Measurements from ENCODE around the gene ITGB1BP1.

The ITGB1BP1 gene, protein sequence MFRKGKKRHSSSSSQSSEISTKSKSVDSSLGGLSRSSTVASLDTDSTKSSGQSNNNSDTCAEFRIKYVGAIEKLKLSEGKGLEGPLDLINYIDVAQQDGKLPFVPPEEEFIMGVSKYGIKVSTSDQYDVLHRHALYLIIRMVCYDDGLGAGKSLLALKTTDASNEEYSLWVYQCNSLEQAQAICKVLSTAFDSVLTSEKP

DNA sequence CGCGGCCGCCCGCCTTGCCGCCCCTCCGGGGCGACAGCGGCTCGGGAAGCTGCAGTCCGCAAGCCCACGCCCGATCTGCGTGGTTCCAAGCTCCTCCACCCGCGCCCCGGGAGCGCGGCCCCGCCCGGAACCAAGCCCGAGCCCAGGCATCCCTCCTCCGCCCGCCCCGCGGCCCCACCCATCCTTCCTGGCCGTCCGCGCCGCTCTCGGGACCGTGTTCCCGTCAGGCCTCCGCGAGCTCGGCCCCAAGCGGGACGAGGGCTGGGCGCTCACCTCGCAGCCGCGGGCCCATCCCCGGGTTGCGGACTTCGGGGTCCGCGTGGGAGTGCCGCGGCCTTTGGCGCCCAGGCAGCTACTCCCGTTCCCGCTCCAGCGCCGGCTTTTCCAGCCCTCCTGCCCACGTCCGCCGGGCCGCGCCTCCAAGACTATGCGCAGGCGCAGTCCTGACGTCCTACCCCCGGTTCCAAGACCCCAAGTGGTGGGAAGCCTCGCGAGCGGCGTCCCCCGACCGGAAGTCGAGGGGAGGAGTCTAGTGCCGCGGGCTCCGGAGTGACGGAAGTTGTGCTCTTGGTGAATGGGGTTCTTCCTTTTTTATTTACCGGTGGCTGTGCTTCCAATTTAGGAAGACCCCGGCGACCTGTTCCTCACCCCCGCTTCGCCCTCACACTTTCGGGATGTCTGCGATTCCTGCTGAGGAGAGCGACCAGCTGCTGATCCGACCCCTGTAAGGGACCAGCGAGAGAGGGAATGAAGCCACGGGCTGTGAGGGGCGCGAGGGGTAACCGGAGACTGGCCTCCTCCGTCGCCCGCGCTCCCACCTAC is at the start of gene ITGB1BP1, which contains the start of gene CPSF3:
Gene ITGB1BP1 (minus strand): TSS at position 429 of the 822 bp plus-strand sequence. CDS start 4,831 bp downstream, outside the sequence.
Gene CPSF3 (plus strand): TSS at position 555 of the 822 bp plus-strand sequence. CDS start 120 bp downstream, at position 675.
- peak; percentile 94 to 97 (median 94) for DNase-seq (ENCODE audit: low read depth in 3 of 3)

DNA sequence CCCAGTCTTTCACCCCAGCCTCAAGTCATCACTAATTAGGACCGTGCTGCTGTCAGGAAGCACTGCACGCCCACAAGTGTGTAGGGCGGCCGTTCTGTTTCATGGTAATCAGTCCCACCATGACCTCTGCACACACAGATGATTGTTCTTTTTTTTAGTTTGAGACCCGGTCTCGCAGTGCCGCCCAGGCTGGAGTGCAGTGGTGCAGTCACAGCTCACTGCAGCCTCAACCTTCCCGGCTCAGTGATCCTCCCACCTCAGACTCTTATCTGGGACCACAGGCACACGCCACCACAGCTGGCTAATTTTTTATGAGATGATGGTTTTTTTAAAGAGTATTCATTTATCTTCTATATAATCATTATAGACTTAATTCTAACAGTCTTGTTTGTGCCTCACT is 49.2 kb upstream of the ITGB1BP1 start:
- DNase-seq (ENCODE audit: low read depth in 3 of 3): no peak

DNA sequence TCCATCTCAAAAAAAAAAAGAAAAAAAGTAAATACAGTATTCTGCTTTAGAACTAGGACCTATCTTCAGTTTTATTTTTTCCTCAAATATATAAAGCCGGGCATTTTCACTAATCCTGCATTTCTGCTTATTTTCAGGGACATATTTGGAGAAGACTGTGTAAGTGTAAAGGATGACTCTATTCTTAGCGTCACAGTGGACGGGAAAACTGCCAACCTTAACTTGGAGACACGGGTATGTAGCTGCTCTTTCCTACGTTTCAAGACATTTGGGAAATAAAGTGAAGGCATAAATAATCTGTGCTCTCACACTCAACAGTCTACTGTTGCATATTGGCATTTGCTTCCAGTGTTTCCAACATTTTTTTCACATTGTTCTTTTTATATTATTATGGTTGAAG is 47.9 kb upstream of the ITGB1BP1 start:
- DNase-seq (ENCODE audit: low read depth in 3 of 3): no peak

DNA sequence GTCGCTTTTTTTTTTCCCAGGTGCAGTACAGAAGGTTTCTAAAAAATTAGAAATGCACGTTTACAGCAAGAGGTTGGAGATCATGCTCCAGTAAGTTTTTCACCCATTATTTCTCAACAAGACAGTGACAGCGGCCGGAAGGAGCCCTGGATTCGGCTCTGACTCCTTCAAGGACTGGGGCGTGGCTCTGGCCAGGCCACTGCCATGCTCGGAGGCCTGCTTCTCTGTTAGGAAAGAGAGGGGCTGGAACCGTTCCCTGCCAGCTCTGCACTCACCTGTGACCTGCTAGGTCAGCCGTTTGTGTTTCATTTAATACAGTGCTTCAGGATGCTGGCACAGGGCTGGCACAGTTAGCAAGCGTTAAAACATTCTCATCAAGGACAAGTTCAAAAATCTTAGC is 44.4 kb upstream of the ITGB1BP1 start:
- no peak for DNase-seq (ENCODE audit: low read depth in 3 of 3)

DNA sequence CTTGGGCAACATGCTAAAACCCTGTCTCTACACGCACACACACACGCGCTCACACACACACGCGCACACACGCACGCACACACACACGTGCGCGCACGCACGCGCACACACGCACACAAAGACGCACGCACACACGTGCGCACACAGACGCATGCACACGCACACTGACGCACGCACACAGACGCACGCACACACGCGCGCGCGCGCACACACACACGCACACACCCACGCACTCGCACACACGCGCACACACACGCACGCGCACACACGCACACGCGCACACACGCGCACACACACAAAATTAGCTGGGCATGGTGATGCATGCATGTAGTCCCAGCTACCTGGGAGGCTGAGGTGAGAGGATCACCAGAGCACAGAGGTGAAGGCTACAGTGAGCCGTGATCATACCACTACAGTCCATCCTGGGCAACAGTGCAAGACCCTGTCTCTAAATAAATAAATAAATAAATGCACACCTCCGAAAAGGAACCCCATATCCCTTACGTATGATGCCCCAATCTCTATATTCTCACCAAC is 42.9 kb upstream of the ITGB1BP1 start:
- no peak for DNase-seq (ENCODE audit: low read depth in 3 of 3)

DNA sequence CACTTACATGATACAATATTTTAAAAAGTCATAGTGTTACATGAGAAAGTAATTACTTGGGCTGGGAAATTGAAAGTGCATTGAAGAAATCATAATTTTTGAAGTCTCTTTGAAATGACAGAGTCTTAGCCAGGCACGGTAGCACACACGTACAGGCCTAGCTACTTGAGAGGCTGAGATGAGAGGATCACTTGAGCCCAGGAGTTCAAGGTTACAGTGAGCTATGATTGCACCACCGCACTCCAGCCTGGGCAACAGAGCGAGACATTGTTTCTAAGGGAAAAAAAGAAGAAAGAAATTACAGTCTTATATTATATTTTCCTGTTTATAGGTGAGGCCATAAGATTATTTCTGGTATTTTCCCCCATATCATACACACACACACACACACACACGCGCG is 41.8 kb upstream of the ITGB1BP1 start:
- no peak for DNase-seq (ENCODE audit: low read depth in 3 of 3)

DNA sequence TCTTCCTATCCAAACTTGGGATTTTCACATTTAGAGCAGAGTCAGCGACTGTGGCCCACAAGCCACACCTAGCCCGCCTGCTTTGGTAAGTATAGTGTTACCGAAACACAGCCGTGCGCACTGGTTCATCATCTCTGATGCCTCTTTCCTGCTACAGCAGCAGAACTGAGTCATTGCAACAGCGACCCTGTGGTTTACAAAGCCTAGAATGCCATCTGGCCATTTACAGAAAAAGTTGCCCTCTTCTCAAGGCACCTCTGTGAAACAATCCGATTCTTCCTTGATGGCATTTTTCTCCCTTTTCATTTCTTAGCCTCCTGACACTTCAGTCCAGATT is 40.3 kb upstream of the ITGB1BP1 start:
- peak in 1 of 3 experiments; percentile 5 for DNase-seq (ENCODE audit: low read depth in 3 of 3)

DNA sequence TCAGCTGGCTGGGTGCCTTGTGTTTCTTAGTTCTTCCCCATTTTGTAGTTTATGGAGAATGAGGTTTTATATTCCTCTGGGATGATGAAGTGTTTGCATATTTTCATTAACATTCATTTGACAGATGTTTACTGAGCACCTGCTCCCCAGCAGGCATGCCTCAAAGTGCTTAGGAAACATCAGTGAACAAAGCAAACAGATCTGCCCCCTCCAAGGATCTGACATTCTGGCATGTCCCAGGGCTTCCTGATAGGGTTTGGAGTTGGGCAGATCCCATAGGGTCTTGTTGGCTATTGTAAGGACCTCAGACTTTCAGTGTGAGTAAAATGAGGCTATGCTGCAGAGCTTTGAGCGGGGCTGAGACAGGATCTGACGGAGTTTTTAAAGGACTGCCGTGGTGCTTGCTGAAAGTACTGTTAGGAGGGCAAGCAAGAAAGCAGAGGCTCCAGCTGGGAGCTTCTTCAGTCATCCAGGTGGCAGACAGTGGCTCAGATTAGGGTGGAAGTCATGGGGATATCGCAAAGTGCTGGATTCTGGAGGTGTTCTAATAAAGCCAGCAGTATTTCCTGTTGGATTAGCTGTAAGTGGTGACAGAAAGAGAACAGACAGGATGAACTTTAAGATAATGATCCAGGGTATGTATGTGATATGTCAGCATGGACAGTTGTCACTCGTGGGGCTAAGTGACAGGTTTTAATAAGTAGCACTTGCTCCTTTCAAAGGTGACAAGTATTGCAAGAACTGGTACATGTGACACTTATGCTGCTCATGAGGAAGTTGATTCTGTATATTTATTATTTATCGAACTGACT is 39.8 kb upstream of the ITGB1BP1 start:
- no peak for DNase-seq (ENCODE audit: low read depth in 3 of 3)

DNA sequence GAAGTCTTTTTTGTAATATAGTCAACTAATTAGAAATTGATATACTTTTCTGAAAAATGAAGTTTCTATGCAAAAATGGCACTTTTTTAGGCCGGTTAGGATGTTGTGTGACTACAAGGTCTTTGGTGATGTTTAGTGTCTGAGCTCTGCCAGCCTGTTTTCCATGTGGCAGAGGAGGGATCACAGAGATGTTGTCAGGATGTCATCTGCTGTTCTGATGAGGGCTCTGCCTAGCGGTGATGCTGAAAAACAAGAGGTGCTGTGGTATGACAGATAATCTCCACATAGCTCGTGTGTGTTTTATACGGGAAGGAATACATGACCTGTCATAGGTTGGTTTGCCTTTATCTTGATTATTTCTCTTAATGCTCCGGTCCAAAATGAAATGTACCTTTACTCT is 39.0 kb upstream of the ITGB1BP1 start:
- no peak for DNase-seq (ENCODE audit: low read depth in 3 of 3)

DNA sequence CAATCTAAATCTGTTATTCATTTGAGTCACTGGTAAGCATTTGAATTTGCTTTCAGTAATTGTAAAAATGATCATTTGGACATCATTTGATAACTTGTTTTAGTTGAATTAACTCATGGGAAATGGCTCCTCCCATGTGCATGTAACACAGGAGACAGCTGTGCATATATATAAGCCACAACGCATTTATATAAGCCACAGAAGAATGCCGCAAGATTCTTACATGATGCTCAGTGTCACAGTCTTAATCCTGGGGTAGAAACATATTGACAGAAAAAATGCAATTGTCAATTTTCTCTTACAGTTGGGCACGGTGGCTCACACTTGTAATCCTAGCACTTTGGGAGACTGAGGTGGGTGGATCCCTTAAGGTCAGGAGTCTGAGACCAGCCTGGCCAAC is 37.8 kb upstream of the ITGB1BP1 start:
- no peak for DNase-seq (ENCODE audit: low read depth in 3 of 3)

DNA sequence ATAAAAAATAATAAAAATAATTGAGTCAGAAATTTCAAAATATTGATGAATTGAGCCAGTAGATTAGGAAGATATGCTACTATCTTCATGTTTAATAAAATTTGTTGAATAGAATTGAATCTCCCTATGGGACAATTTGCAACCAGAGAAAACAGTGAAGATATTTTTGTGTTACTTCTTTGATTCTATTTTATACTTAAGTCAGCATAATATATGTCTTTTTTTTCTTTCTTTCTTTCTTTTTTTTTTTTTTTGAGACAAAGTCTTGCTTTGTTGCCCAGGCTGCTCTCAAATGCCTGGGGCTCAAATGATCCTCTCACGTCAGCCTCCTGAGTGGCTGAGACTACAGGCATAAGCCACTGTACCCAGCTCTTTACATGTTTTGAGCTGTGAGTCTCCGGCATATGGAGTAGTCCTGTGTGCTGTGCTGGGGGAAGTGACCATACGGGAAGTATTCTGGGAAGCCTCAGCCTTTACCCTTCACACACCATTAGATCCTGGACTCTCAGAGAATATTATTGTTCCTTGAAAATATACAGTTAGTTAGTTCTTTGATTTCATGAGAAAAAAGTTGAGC is 37.2 kb upstream of the ITGB1BP1 start:
- DNase-seq (ENCODE audit: low read depth in 3 of 3): no peak

DNA sequence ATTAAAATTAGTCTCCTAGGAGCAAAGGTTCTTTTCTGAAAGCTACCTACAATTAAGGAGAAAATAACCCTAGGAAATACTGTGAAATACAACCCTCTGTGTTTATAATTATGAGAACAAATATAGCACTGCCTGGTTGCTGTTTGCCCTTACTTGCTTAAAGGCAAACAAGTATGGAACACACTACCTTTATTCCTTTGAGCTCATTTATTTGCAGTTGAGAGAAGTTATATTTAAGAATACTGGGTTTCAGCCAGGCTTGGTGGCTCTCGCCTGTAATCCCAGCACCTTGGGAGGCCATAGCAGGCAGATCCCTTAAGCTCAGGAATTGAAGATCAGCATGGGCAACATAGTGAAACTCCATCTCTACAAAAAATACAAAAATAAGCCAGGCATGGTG is 27.9 kb upstream of the ITGB1BP1 start:
- no peak for DNase-seq (ENCODE audit: low read depth in 3 of 3)

DNA sequence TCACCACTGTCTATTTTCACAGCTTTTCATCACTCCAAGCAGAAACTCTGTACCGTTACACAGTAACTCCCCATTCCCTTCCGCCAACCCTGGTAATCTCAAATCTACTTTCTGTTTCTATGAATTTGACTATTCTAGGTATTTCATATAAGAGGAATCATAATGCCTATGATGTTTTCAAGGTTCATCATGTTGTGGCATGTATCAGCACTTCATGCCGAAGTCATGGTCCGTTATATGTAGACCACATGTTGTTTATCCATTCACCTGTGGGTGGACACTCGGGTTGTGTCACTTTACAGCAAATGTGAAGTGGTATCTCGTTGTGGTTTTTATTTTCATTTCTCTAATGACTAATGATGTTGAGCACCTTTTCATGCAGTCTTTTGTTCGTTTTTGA is 21.8 kb upstream of the ITGB1BP1 start:
- no peak for DNase-seq (ENCODE audit: low read depth in 3 of 3)

DNA sequence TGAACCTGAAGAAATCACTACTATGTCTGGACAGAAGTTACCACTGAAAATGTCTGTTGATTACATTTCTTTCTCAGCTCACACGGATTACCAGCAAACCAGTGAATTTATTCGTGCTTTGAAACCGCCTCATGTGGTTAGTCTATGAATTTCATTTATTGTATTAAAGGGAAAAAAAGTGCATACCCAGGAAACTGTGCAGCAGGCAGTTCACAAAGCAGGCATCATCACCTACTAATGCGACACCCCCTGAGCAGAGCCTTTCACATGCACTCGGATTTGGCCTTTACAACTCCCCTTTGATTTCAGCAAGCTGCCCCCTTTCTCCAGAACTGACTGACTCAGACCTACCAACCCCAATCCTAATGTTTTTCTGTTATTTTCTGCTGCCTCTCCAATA is 20.2 kb upstream of the ITGB1BP1 start:
- DNase-seq (ENCODE audit: low read depth in 3 of 3): no peak

DNA sequence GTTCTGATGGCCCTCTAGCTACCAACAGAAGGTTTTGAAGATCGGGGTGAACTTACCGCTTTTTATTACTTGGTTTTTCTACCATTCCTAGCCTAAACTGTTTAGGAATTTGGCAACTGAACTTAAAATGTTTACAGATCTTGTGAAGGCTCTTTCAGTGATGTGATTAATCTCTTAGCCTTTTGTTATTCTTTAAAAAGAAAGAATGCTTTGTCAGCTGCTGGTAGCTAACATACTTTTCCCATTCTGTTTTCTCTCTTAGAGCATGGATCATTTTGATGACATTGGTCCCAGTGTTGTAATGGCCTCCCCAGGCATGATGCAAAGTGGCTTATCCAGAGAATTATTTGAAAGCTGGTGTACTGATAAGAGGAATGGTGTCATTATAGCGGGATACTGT is 18.2 kb upstream of the ITGB1BP1 start:
- no peak for DNase-seq (ENCODE audit: low read depth in 3 of 3)

DNA sequence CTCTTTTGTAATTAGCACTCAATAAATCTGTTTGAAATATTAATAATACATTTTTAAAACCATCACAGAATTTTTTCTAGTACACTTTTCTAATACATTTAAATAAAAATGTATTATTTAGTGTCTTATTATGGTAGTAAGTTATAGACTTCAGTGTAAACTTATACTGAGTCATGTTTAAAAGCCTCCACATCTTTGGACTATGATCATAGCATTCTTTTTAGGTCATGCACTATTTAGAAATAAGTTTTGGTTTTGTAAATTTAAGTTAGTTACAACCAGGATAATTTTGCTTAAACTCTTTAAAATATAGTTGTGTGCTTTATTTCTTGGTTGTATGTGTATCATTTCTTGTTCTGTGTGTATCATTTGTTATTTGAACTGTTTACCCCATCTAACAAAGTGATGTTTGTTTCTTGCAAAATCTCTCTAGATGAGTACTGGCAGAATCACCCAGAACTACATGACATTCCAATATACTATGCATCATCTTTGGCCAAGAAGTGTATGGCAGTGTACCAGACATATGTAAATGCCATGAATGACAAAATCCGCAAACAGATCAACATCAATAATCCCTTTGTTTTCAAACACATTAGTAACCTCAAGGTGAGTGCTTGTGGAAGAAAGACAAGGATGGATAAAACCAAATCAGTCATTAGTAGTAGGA is 16.9 kb upstream of the ITGB1BP1 start:
- no peak for DNase-seq (ENCODE audit: low read depth in 3 of 3)

DNA sequence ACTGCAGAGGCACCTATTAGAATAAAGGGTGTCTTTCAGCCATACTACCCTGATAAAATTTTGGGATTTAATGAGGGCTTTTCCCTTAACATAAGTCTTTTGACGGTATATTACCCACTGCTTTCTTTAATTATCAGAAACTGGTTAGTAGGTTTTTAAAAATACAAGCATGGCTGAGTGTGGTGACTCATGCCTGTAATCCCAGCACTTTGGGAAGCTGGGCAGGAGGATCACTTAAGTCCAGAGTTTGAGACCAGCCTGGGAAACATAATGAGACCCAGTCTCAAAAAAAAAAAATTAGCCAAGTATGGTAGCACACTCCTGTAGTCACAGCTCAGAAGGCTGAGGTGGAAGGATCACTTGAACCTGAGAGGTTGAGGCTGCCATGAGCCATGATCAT is 16.2 kb upstream of the ITGB1BP1 start:
- DNase-seq (ENCODE audit: low read depth in 3 of 3): no peak

DNA sequence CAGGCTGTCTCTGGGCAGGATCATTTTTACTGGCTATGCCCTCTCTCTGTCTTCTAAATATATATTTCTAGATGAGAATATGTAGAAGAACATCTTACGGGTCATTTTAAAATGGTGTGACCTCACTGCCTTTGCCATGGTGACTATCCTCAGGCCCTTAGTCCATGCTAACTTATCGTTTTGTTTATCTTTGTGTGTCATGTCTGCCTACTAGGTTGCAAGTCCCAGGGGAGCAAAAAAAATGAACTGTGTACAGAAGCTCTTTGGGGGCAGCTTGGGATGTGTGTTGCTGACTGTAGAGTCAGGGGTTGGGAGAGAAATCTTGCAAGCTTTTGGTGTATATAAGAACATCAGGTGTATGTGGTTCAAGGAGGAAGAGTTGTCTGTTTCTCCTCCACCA is 11.2 kb upstream of the ITGB1BP1 start:
- no peak for DNase-seq (ENCODE audit: low read depth in 3 of 3)

DNA sequence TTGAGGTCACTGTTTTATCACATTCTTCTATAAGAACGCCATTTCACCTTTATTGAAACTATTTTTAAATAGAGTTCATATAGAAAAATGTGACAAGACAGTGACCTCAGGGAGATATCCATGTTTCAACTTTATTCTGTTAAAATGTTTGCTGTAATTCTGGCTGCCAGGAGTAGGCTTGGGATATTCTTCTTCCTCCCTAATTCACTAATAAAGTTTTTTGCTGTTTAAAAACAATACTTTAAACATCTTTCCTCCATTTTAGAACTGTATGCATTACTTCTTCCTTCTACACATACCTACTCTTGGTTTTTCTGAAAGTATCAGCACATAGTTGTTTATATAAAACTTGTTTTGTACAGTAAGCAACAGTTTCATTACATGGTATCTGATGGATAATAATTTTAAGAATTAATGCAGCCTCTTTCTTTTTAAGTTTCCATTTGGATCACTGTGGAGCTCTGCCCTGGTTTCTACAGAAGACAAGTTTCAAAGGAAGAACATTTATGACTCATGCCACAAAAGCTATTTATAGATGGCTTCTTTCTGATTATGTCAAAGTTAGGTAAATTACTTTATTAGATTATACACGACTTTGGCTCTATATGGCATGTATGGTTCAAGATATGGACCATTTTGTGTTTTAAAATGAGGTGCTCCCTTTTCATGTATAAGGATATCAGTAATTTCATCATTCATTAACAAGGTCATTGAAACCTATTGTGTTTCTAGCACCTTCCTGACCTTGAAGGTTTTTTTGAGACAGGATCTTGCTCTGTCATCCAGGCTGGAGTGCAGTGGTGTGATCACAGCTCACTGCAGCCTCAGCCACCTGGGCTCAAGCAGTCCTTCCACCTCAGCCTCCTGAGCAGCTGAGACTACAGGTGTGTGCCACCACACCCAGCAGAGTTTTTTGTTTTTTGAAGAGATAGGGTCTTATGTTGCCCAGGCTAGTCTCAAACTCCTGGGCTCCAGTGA is 7.3 kb upstream of the ITGB1BP1 start:
- no peak for DNase-seq (ENCODE audit: low read depth in 3 of 3)

DNA sequence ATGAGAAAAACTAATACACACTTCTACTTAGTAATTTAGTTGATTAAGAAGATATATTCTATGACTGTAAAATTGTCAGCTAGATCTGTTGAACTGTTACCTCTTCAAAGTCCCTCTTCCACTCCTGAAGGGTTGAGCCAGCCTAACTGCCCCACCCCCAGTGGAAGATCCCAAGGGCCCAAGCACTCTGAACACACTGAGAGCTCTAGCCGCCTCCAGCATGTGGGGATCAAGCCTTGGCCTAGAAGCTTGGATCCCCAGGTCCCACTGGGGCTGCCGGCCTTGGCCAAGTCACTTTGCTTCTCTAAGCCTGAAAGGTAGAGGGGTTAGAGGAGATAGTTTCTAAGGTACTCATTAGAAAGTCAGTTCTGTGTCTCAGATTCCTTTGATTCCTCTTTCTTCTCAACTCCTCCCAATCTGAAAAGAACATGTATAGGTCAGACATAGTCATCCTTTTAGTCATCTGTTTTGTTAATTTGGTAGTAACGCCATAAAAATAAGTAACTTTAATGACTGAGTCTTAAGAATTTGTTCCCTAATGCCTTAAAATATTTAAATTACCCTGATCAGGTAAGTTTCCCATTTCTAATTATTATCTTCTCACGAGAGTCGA is 5.7 kb upstream of the ITGB1BP1 start:
- DNase-seq (ENCODE audit: low read depth in 3 of 3): no peak
